Progenitor cell of endocrine pancreas (in vitro differentiated cells): ENCODE measurements around the gene COPB1. TPM values are rescaled to one million over a fixed set of nuclear protein-coding genes. Genes with fewer than 3 reads are reported as not detected.

Source experiments
- DNase-seq: peaks from one replicate; pipeline ENCODE4 v3.0.0; 2021; ENCODE audit warnings: low spot score; ENCODE audit not compliant: unreplicated experiment
- H3K27ac Mint-ChIP-seq: 2 replicates; pipeline ENCODE4 v1.8.0; 2021; ENCODE audit warnings: mild to moderate bottlenecking, moderate library complexity, mixed read lengths
- H3K27me3 Mint-ChIP-seq: 2 replicates; pipeline ENCODE4 v1.8.0; 2021; ENCODE audit warnings: mixed read lengths
- H3K36me3 Mint-ChIP-seq: 2 replicates; pipeline ENCODE4 v1.8.0; 2022; ENCODE audit warnings: mixed read lengths; ENCODE audit not compliant: insufficient read depth
- H3K4me1 Mint-ChIP-seq: 2 replicates; pipeline ENCODE4 v1.8.0; 2021; ENCODE audit warnings: low read depth, mixed read lengths
- H3K4me3 Mint-ChIP-seq: 2 replicates; pipeline ENCODE4 v1.8.0; 2021; ENCODE audit warnings: low read depth, mild to moderate bottlenecking, moderate library complexity, mixed read lengths
- H3K9me3 Mint-ChIP-seq: 2 replicates; pipeline ENCODE4 v1.8.0; 2021; ENCODE audit warnings: low read depth, mixed read lengths
- total RNA-seq: library from RNA; stranded (reverse); gene quantifications from 2 replicates; pipeline ENCODE4 v1.2.1, GENCODE V29; 2021
- TF ChIP-seq, protein P1 (sequence below): fragments of 200-600 bp; sonication (generic); IDR thresholded peaks from one replicate; pipeline ENCODE4 v1.5.0; 2021; ENCODE audit warnings: antibody characterized with exemption, mild to moderate bottlenecking; ENCODE audit not compliant: unreplicated experiment

COPB1 gene
- total RNA-seq, 1 donor from 2014 or later, result 99.9 TPM

DNA sequence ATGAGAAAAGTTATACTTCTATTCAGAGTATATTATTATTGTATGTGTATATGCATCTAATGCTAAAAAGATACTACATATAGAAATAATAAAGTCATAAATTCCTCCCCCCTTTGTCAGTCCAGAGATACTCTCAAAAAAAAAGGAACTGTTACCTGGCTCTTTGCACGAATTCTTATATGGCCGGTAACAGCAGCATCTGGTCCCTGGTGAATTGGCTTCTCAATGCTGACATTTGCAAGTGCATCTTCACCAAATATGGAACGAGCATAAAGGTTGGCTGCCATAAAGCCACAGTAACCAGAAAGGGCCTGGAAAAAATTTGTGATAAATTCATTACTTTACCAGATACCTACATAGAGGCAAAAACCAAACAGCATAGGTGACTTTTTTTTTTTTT lies 41.2 kb downstream of the COPB1 start:
- H3K27me3 Mint-ChIP-seq, result no peaks in the 10 kb centered on the region
- DNase-seq, result no peak
- no peaks in the 10 kb centered on the region for H3K9me3 Mint-ChIP-seq
- H3K4me3 Mint-ChIP-seq, result no peak overlapping the region
- H3K27ac Mint-ChIP-seq, result no peak overlapping the region
- TF ChIP-seq, protein P1, sequence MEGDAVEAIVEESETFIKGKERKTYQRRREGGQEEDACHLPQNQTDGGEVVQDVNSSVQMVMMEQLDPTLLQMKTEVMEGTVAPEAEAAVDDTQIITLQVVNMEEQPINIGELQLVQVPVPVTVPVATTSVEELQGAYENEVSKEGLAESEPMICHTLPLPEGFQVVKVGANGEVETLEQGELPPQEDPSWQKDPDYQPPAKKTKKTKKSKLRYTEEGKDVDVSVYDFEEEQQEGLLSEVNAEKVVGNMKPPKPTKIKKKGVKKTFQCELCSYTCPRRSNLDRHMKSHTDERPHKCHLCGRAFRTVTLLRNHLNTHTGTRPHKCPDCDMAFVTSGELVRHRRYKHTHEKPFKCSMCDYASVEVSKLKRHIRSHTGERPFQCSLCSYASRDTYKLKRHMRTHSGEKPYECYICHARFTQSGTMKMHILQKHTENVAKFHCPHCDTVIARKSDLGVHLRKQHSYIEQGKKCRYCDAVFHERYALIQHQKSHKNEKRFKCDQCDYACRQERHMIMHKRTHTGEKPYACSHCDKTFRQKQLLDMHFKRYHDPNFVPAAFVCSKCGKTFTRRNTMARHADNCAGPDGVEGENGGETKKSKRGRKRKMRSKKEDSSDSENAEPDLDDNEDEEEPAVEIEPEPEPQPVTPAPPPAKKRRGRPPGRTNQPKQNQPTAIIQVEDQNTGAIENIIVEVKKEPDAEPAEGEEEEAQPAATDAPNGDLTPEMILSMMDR, result no peak
- peaks cover 23% of the 10 kb centered on the region for H3K36me3 Mint-ChIP-seq
- H3K4me1 Mint-ChIP-seq, result no peaks in the 10 kb centered on the region

DNA sequence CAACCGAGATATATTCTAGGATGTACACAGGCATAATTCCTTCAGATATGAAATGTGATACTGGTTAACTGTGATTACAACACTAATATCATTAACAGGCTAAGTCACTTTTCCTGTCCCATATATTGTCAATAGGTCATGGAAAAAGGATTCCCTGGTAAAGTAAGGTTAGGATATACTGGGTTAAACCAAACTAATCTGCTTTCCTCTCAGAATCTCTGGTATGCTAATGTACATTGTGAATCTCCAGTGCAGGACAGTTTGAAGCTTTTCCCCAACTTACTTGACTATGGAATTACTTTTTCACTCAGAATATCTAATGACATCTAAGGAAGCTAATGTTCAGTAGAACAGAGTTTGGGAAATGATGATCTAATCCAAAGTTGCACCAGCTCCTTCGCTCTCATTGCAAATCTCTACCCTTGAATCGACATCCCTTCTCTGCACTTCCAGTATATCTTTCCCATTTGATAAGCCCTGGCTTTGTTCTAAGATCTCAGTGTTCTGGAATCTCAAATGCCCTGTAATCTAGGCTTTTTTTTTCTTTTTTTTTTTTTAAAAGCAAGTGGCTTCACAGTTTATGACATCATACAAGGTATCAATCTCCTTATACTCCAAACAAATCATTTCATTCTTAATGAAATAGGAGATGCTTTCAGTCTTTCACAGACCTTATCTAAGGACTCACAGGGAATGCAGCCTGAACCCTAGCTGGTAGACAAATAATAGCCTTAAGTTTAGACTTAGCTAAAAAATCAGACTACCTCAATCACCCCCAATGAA lies 43.8 kb downstream of the COPB1 start:
- no peaks in the 10 kb centered on the region for H3K9me3 Mint-ChIP-seq
- H3K27ac Mint-ChIP-seq, result peak overlapping the region; percentile 25
- peaks cover 24% of the 10 kb centered on the region for H3K36me3 Mint-ChIP-seq
- H3K4me1 Mint-ChIP-seq, result no peaks in the 10 kb centered on the region
- no peaks in the 10 kb centered on the region for H3K27me3 Mint-ChIP-seq
- no peak for DNase-seq
- TF ChIP-seq, protein P1, result no peak
- no peak overlapping the region for H3K4me3 Mint-ChIP-seq

DNA sequence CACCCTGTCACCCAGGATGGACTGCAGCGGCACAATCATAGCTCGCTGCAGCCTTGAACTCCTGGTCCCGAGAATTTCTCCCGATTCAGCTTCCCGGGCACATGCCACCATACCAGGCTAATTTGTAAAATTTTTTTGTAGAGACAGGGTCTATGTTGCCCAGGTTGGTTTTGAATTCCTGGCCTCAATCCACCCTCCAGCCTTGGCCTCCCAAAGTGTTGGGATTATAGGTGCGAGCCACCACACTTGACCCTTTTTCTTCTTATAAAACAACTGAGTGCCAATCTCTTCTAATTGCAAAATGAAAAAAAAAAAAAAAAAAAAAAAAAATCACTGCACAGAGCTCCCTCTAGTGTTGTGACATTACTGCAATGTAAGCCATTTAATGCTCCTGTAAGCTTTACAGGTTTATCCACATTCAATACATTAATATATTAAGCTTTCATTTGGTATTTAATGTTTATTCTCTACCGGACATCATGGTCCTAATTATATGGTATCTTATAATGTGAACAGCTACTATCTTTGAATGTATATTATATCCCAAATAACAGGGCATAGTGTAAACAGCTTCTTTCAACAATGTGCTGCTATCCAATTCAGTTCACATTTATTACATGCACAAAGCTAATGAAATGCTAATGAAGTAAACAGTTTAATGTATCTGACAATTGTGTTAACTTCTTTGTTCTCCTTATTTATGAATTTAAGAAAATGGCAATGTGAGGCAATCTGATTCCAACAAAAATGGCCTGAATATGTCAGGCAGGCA lies 44.6 kb downstream of the COPB1 start:
- no peak for DNase-seq
- TF ChIP-seq, protein P1, result peak; percentile 76

DNA sequence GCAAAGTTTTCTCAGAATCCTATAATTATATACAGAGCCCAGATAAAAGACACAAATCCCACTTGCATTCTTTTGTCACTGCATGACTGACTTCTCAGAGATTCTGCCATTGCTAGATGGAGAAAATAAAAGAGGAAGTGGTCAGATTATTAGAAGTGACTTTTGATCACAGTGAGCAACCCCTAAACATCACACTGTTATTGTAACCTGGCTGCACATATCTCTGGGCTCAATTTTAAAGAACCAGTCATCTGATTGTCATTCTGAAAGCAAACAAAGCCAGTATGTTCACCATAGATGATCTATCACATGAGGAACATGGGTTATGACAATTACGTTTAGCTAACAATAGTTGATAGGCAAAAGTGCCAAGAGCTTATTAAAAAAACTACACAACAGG lies 47.8 kb downstream of the COPB1 start:
- DNase-seq, result no peak
- Mint-ChIP-seq H3K4me3 (no peak overlapping the region), H3K36me3 (peaks cover 9% of the 10 kb centered on the region), H3K27me3 (no peaks in the 10 kb centered on the region), H3K4me1 (no peaks in the 10 kb centered on the region), H3K9me3 (no peaks in the 10 kb centered on the region), H3K27ac (no peak overlapping the region)
- TF ChIP-seq, protein P1, result no peak

More for the DNA sequence above, 44.6 kb downstream of the COPB1 start:
- peaks cover 21% of the 10 kb centered on the region for H3K36me3 Mint-ChIP-seq
- no peak overlapping the region for H3K4me3 Mint-ChIP-seq
- no peak overlapping the region for H3K27ac Mint-ChIP-seq
- no peaks in the 10 kb centered on the region for H3K27me3 Mint-ChIP-seq
- H3K4me1 Mint-ChIP-seq, result no peaks in the 10 kb centered on the region
- no peaks in the 10 kb centered on the region for H3K9me3 Mint-ChIP-seq

DNA sequence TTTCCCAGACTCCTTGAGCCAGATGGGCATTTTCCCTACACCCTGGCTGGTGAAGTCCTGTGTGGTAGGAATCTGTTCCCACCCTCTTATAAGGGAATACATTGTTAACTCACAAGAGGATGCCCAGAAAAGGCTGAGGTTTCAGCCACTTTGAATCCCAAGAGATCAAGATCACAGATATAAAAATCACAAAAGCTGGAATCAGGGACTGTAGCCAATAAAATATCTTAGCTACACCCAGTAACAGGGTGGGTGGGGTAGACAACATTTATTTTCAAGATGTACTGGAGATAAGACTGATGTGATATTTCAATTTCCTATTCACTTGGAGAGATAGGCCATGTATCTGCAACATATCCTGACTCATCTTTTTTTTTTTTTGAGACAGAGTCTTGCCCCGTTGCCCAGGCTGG lies 50.3 kb downstream of the COPB1 start:
- no peak for DNase-seq
- TF ChIP-seq, protein P1, result no peak
- Mint-ChIP-seq H3K27me3 (no peaks in the 10 kb centered on the region), H3K4me3 (no peak overlapping the region), H3K36me3 (peaks cover 7% of the 10 kb centered on the region), H3K9me3 (no peaks in the 10 kb centered on the region), H3K4me1 (no peaks in the 10 kb centered on the region), H3K27ac (no peak overlapping the region)
